ENCODE results near the gene PPM1M.

The PPM1M gene

DNA sequence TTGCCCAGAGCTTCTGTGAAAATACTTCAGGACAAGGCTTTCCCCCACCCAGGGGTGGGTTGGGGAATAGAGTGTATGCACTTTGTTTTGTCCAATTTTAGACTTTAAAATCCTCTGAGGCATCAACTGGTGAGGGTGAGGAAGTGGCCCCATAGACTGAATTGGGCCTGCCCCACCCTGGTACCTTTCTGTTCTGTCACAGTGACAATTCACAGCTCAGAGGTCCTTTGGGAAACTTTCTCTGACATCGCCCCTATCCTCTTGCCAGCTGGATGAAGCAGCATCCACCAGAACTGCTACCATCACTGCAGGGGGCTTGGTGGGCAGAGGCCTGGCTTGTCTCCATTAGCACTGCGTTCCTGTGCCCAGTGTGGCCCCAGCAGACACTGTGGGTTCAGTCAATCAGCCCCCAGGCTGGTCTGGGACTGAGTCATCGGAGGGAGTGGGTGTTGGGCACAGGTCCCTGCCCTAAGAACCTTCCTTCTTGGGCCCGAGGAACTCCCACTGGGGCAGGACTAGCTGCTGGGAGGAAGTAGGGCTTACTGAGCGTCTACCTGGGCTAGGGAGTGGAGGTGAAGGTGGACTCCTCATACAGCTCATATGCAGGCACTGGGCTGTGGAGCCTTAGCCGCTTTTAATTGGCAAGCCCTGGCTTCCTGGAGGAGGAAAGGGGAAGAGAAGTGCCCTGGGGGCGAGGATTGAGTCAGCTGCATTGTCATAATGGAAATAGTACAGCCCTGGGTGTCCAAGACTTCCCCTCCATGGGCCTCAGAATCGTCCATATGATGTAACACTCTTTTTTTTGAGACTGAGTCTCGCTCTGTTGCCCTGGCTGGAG lies 1.5 kb upstream of the PPM1M start:
- in situ Hi-C loops (cut with MboI; ENCODE audit: low sequenced_read_pairs) = no loop called here

DNA sequence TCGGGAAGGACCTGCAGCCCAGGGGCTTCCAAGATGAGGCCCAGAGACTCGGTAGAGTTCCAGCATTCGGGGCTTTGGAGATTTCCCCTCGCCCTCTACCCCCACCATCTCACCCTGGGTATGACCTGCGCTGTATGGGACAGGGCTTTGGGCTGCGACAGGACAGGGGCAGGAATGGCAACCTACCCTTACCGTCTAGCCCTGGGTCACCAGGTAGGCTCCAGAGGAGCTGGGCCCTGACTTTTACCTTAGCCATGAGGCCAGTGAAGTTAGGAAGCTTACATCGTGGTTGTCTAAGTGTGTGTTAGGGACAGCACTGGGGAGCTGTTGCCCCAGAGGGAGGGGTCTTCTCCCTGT lies 683 bp downstream of the PPM1M start:
- in situ Hi-C loops (cut with MboI; ENCODE audit: low sequenced_read_pairs) = no loop called here

DNA sequence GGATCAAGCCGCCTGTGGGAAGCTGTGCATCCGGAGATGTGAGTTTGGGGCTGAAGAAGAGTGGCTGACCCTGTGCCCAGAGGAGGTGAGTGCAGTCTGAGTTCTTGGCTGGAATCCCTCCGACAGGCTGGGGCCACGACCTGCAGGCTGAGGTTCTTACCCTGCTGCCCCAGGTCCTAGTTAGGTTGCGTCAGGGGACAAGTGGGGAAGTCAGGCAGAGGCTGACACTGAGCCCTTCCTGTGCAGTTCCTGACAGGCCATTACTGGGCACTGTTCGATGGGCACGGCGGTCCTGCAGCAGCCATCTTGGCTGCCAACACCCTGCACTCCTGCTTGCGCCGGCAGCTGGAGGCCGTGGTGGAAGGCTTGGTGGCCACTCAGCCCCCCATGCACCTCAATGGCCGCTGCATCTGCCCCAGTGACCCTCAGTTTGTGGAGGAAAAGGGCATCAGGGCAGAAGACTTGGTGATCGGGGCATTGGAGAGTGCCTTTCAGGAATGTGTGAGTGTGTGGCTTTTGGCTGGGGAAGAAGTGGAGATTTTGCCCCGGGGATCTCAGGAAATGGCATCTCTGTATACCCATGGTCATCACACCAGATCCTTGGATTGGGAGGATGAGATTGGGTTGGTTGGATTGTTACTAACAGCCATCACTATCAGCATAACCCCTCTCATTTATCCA lies 1.3 kb downstream of the PPM1M start:
- in situ Hi-C loops (cut with MboI; ENCODE audit: low sequenced_read_pairs) = no loop called here

DNA sequence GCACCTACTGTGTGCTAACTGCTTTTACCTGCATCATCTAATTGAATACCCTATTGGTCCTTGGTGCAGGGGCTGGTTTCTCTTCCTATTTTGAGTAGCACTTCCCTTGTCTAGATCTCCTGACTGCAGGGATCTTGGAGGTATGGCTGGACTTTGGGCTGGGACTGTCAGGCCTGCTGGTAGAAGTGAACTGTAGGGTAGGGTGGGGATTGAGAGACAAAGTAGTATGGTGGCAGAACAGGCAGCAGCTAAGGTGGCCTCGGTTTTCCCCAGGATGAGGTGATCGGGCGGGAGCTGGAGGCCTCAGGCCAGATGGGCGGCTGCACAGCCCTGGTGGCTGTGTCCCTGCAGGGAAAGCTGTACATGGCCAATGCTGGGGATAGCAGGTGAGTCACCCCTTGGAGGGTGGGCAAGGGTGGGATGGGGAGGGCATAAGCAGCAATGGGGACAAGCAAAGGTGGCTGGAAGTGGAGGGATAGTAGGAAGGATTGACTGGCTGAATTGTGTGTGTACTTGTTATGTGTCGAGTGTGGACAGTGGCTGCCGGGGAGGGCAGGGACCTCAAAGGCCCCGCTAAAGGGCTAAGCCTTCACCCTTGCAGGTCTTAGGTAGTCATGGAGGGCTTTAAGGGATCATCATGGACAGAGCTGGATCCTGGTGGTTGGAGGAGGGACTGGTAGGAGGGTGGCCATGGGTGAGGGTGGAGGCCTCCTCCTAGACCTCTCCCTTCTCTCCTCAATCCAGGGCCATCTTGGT lies 2.0 kb downstream of the PPM1M start:
- in situ Hi-C loops (cut with MboI; ENCODE audit: low sequenced_read_pairs) = no loop called here

DNA sequence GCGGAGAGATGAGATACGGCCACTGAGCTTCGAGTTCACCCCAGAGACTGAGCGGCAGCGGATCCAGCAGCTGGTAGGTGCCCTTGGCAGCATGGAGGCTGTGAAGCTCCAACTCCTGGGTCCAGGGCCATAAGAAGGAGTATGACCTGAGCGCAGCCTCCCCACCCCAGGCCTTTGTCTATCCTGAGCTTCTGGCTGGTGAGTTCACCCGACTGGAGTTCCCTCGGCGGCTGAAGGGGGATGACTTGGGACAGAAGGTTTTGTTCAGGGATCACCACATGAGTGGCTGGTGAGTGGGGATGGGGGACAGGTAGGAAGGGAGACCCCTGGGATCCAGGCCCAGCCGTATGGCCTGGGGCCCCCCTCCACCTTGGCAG lies 2.6 kb downstream of the PPM1M start:
- in situ Hi-C loops (cut with MboI; ENCODE audit: low sequenced_read_pairs) = no loop called here

DNA sequence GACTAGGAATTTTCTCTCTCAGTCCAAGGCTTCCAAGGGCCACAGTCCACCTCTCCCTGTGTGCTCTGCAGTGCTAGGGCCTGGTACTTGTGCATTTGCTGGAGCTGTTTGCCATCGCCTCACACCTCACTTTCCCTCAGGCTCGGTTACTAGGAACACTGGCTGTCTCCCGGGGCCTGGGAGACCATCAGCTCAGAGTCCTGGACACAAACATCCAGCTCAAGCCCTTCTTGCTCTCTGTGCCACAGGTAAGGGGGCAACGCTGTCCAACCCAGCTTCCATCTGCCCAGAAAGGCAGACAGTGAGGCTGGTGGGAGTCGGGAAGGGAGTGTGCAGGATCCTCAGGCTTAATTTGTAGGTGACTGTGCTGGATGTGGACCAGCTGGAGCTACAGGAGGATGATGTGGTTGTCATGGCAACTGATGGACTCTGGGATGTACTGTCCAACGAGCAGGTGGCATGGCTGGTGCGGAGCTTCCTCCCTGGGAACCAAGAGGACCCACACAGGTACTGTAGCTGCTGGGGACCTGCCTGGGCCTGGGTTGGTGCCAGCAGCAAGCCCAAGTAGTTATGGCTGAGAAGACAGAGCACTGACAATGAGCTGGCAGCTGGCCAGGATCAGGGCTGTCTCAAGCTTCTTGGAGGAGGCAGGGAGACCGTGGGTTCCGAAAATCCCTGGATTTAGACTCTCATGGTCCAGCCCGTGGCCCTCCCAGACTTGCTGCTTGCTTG lies 3.4 kb downstream of the PPM1M start:
- in situ Hi-C loops (cut with MboI; ENCODE audit: low sequenced_read_pairs) = no loop called here

DNA sequence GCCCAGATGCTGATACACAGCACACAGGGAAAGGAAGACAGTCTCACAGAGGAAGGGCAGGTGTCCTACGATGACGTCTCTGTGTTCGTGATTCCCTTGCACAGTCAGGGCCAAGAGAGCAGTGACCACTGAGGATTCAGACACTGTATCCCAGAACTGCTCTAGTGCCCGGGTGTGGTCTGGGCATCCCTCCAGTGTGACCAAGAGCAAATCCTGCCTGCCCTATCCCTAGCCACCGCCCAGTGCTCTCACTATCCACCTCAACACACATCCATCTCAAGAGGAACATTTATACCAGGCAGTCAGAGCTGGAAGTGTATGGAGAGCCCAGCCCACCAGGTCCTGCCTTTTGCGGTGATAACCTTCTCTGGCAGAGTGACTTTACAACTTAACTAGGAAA lies 4.1 kb downstream of the PPM1M start:
- in situ Hi-C loops (cut with MboI; ENCODE audit: low sequenced_read_pairs) = no loop called here

DNA sequence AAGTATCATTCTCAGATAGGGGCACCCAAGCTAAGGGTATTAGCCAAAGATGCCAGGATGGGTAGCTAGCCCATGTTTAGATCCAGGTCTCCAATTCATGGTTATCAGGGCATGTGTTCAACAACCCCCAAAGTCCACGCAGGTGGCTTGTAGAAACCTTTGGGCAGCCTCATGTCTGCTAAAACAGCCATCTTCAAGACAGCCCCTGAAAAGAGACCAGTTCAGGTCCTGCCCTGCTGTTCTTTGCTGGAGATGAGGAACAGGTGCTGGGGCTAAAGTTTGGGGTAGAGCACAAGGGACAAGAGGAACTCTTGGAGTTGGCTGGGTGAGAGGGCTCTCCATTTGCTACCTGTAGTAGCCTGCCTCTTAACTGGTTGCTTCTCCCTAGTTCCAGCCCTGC lies 4.6 kb downstream of the PPM1M start:
- in situ Hi-C loops (cut with MboI; ENCODE audit: low sequenced_read_pairs) = no loop called here

DNA sequence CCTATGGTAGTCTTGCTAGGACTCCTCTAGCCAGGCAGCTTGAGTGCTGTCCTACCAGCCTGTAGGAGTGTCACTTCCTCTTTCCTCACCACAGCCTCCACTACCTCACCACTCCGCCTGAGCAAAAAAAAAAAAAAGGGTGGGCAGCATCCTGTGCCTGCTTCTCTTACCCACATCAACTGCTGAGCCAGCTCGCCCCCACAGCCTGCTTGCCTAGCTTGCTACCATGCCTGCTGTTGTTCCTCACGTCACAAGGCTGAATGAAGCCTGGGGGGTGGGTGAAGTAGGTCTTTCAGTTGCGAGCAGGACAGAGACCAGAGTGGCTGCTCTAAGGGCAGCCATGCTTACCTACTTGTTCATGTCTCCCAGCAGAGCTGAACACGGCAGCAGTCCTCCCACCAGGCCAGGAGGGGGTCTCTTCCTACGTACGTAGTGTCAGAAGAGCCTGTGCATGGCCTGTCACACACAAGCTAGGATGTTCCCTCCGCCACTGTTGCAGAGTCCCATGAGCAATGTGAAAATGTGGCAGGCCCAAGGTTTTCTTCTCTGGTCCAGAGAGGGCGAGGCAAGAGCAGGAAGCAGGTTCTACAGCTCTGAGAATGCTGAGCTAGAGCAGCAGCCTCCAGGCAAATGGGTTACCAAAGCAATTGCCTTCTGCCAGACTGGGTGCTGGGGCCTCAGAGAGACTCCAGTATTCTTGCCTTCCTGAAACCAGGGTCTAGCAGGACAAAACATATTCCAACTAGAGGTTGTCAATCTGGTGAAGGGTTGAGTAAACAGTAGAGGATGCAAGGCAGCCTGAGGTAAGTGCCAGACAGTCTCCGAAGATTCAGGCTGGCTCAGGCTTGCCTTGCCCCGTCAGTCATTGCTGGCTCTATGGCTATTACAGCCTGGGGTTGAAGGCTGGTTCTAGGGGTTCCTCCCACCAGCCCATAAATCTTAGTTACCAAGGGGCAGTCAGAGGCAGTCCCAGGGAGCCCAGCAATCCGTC lies 8.1 kb downstream of the PPM1M start:
- in situ Hi-C loops (cut with MboI; ENCODE audit: low sequenced_read_pairs) = no loop called here

DNA sequence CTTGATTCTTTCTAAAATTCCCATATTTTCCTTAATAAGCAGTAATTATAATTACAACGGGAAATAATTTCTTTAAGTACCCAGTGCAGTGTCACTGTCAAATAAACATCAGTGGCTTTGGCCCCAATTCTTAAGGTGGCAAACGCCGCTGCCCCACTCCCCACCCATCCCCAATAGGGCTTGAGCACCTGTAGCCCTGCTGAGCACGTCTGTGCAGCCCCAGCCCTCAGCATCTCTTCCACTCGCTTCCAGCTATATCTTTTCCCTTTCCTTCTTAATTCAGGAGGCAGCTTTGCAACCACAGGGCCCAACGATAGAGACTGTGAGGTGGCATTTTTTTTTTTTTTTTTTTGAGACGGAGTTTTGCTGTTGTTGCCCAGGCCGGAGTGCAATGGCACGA lies 9.0 kb downstream of the PPM1M start:
- in situ Hi-C loops (cut with MboI; ENCODE audit: low sequenced_read_pairs) = no loop called here

DNA sequence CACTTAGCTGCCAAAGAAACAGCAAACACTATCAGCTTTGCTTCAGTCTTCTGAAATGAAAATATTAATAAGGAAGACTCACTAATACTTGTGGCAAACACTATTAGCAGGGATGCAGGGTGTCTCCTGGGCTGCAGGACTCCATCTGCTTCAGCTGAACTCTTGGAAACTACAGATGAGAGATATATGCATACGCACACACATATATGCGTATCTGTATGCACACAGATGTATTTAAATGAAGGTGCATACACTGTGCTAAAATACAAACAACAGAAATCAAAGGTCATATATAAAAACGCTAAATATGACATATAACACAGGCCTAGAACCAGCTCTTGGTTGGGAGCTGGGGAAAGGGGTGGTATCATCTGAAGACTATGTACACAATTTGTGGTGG lies 10.6 kb downstream of the PPM1M start:
- in situ Hi-C loops (cut with MboI; ENCODE audit: low sequenced_read_pairs) = no loop called here

DNA sequence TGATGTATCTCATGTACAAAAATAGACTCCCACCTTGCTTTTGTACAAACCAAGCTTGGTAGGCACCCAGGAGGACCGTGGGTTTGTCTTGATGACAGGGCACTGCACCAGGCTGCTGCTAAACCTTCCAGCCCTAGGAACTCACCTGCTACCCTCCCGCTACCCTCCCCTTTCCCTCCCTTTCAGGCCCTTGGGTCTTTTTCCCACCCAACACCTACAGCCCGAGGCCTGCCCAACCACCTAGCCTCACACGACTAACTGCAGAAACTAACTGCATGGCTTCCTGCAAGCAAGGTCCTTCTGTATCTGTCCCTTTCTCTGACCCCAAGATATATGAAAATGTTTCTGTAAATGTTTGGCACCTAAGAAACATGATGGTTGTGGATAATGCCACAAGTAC lies 11.1 kb downstream of the PPM1M start:
- in situ Hi-C loops (cut with MboI; ENCODE audit: low sequenced_read_pairs) = no loop called here

DNA sequence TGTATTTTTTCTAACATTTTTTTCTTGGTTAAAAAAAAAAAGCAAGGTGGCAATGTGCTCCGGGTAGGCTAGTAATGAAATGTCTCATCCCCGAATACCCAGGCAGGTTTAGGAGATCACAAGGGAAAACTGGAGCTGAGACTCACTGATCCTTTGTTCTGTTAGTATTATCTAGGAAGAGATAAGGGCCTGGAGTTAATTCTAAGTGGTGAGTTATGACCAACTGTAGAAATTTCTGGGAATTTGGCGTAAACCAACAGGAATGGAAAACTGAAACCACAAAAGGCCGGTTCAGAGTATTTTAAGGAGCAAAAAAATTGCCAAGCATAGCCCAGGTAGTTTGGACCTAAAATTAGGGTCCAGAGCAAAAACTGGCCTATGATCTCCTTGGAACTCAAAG lies 12.4 kb downstream of the PPM1M start:
- in situ Hi-C loops (cut with MboI; ENCODE audit: low sequenced_read_pairs) = no loop called here

DNA sequence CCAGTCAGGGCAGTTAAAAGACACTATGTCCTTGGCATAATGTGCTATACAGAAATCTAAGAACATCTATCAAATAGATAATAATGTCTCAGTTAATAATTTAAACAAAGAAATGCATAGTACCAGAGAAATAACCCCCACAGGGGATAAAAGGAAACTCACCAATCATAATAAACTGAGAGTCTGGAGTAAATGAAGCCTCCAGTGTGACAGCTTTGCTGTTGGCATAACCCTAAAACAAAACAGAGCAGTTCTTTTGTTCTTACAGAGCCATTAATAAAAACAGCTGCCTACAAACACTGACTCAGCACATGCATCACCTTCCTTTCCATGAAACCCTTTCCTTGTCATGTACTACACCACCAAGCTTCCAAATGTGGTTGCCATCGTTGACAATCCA lies 13.5 kb downstream of the PPM1M start:
- in situ Hi-C loops (cut with MboI; ENCODE audit: low sequenced_read_pairs) = no loop called here

DNA sequence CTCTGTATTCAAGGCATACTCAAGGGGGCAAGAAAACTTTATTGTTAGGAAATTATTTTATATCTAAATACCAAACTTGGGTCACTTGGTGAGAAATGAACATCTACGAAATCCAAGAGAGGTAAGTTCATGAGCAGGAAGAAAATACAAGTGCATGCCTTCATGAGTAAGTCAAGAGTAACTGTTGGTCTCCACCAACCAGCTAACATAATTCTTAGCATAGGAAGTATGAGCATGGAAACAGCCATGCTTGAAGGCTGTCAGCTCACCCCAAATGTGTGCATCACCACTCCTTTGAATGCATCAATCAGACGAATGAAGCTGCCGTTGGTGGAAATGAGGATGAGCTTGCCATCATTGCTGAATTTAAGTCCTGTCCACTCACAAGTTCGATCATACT lies 13.9 kb downstream of the PPM1M start:
- in situ Hi-C loops (cut with MboI; ENCODE audit: low sequenced_read_pairs) = no loop called here

DNA sequence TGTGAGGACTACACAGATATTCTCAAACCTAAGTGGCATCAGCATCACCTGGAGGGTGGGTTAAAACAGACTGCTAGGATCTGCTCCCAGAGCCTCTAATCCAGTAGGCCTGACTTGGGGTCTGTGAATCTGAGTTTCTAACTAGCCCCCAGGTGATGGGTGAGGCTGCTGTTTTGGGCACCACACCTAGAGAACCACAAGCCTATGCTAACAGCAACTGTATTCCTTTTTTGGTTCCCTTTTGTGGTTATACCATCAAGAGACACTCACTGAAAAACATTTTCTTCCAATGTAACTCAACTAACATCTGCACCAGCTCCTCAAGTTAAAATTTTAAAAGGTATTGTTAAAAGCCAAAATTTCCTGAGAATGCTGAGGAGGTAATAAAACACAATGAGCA lies 16.9 kb downstream of the PPM1M start:
- in situ Hi-C loops (cut with MboI; ENCODE audit: low sequenced_read_pairs) = no loop called here

DNA sequence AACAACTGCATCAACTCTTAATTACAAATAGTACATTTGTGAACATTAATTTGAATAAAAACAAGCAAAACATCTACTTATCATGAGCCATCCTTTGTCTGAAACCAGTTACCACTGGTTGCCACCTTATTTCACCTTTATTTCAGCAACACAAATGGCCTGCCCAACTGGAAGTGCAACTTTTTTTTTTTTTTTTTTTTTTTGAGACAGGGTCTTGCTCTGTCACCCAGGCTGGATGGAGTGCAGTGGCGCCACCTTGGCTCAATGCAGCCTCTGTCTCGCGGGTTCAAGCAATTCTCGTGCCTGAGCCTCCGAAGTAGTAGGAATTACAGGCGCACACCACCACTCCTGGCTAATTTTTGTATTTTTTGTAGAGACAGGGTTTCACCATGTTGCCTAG lies 19.8 kb downstream of the PPM1M start:
- in situ Hi-C loops (cut with MboI; ENCODE audit: low sequenced_read_pairs) = no loop called here

DNA sequence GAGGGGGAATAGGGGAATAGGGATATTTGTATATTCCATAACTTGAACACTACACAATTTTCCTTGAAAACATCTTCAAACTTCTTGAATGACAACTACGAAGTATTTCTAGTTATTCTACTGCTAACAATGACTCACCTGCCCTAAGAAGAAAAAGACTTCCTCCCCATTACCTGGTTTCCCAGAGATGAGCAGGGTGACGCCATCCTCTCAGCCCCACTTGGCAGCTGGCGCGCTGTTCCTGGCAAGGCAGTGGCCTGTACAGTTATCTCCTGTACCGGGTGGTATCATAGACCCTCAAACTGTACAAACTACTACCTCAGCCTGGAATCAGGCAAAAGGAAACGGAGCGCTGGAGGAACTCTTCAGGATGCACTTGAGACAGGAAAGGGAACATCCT lies 22.5 kb downstream of the PPM1M start:
- in situ Hi-C loops (cut with MboI; ENCODE audit: low sequenced_read_pairs) = no loop called here

DNA sequence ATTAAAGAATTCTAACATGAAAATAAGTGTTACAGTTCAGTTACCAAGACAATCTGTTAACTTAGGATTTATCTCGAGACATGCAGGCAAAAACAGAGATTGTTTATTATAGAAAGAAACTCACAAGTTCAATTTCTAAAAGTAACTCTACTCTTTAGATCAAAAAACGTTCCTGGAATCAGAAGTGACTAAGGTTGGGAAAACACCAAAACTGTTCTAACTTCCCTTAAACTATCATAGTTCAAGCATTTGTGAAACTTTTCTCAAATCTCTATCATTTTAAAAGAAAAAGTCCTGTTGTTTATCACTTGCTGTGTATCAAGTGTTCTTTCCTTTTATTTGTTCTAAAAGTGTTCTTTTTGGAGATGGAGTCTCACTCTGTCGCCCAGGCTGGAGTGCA lies 24.2 kb downstream of the PPM1M start:
- in situ Hi-C loops (cut with MboI; ENCODE audit: low sequenced_read_pairs) = no loop called here

DNA sequence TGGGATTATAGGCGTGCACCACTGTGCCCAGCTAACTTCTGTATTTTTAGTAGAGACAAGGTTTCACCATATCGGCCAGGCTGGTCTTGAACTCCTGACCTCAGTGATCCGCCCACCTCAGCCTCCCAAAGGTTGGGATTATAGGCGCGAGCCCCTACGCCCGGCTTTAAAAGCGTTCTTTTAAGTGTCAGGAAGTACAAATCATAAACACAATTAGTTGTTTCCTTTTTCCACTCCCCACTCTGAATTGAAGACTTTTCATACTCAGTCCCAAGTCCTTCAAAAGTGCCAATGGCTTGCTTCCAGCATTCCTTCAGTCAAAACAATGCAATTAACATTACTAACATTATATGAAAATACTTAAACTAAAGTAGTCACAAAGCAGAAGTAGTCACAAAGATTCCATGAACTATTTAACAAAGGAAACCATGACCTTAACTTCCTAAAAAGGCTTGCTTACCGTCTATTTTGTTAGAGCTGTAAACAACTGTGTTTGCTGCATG lies 24.7 kb downstream of the PPM1M start:
- in situ Hi-C loops (cut with MboI; ENCODE audit: low sequenced_read_pairs) = no loop called here

Measured in HL-60/S4 (cell line).